Astrocyte of the hippocampus (primary cell): ENCODE results near the gene C8G.

Source experiments
- DNase-seq: peaks from one replicate; pipeline ENCODE4 v3.0.0; 2011; ENCODE audit warnings: low read depth, low spot score

The C8G gene

GRCh38 chr9:136920734-136921231, 24.3 kb upstream of the C8G start:
- no peak for DNase-seq

GRCh38 chr9:136921307-136921706, 23.7 kb upstream of the C8G start:
- DNase-seq, result no peak

GRCh38 chr9:136921718-136922117, 23.3 kb upstream of the C8G start:
- DNase-seq, result no peak

- no peak for DNase-seq
Observed at GRCh38 chr9:136922540-136922939, 22.5 kb upstream of the C8G start.

- DNase-seq, result no peak
Observed at GRCh38 chr9:136923881-136924280, 21.2 kb upstream of the C8G start.

- DNase-seq, result no peak
Observed at GRCh38 chr9:136925414-136926153, 19.5 kb upstream of the C8G start.

GRCh38 chr9:136926154-136926704, 18.8 kb upstream of the C8G start:
- no peak for DNase-seq

GRCh38 chr9:136926749-136927148, 18.3 kb upstream of the C8G start:
- no peak for DNase-seq

- no peak for DNase-seq
Observed at GRCh38 chr9:136927343-136928271, 17.4 kb upstream of the C8G start.

- DNase-seq, result no peak
Observed at GRCh38 chr9:136928591-136928990, 16.5 kb upstream of the C8G start.

- no peak for DNase-seq
Observed at GRCh38 chr9:136930014-136930413, 15.0 kb upstream of the C8G start.

GRCh38 chr9:136931611-136932130, 13.4 kb upstream of the C8G start:
- DNase-seq, result no peak

- DNase-seq, result no peak
Observed at GRCh38 chr9:136934277-136934676, 10.8 kb upstream of the C8G start.

GRCh38 chr9:136935651-136936050, 9.4 kb upstream of the C8G start:
- DNase-seq, result no peak

GRCh38 chr9:136936645-136937170, 8.3 kb upstream of the C8G start:
- no peak for DNase-seq

- no peak for DNase-seq
Observed at GRCh38 chr9:136937186-136938001, 7.6 kb upstream of the C8G start.

GRCh38 chr9:136939431-136939995, 5.5 kb upstream of the C8G start:
- DNase-seq, result no peak

- no peak for DNase-seq
Observed at GRCh38 chr9:136939996-136940525, 5.0 kb upstream of the C8G start.

GRCh38 chr9:136940526-136941230, 4.4 kb upstream of the C8G start:
- DNase-seq, result no peak
